Endothelial cell of umbilical vein (primary cell): ENCODE results near the gene AXDND1.

Source experiments
- CTCF ChIP-seq, 2 donors: IDR thresholded peaks; 1 replicate in 1 of 2; 2 replicates in 1 of 2; pipeline ENCODE4 v1.5.1; 2011; ENCODE audit warnings: low read length in 2 of 2, mild to moderate bottlenecking in 2 of 2, moderate library complexity in 2 of 2, control low read depth in 1 of 2, inconsistent platforms in 1 of 2, low read depth in 1 of 2; ENCODE audit not compliant: insufficient read depth in 1 of 2; ENCODE audit errors: extremely low read depth in 1 of 2
- EZH2 ChIP-seq: IDR thresholded peaks from 2 replicates; pipeline ENCODE4 v1.6.1; 2012; ENCODE audit warnings: borderline replicate concordance, low read depth, mild to moderate bottlenecking, moderate library complexity, low read length, inconsistent platforms; ENCODE audit not compliant: severe bottlenecking
- MAX ChIP-seq: IDR thresholded peaks from 2 replicates; pipeline ENCODE4 v1.6.1; 2011; ENCODE audit not compliant: insufficient read depth, insufficient read length
- POLR2A ChIP-seq: IDR thresholded peaks from 2 replicates; pipeline ENCODE4 v1.6.1; 2012; ENCODE audit warnings: low read depth, mild to moderate bottlenecking, control low read depth, low read length

- TF ChIP-seq CTCF (IDR thresholded peaks at IDR 0.05; ENCODE audit: extremely low read depth in 1 of 2, insufficient read depth in 1 of 2, low read depth in 1 of 2, low read length in 2 of 2) (no peak), POLR2A (no peak), MAX (no peak), EZH2 (no peak)
Observed at GRCh38 chr1:179424610-179425009, 58.8 kb downstream of the AXDND1 start.
